ENCODE data around the gene HJURP. TPM values are rescaled to one million over a fixed set of nuclear protein-coding genes. Genes with fewer than 3 reads are reported as not detected.

The HJURP gene
- total RNA-seq, 4 donors from 2014 or later = 0.20 to 1.1 TPM; not detected in 2

GRCh38 chr2:233846387-233847247, 7.7 kb downstream of the HJURP start:
- Histone ChIP-seq H3K36me3 (no peaks in the 10 kb centered on the region), H3K9me3 (no peaks in the 10 kb centered on the region), H3K4me1 (no peaks in the 10 kb centered on the region), H3K4me3 (no peak overlapping the region), H3K27ac (no peak overlapping the region), H3K27me3 (no peaks in the 10 kb centered on the region)
- in situ Hi-C loops (cut with MboI; ENCODE audit: low sequenced_read_pairs in 4 of 4) (no loop called here), intact Hi-C loops (cut with DNase I; ENCODE audit: low total_unique reads) (no loop called here)
- no peak for TF ChIP-seq CTCF (IDR thresholded peaks at IDR 0.05 in 4 of 5, conservative IDR thresholded peaks at IDR 0.05 in 1 of 5)
- TF ChIP-seq POLR2A (IDR thresholded peaks at IDR 0.05) = no peak
- no peak for DNase-seq
- ATAC-seq = no peak

GRCh38 chr2:233845301-233846060, 8.9 kb downstream of the HJURP start:
- Histone ChIP-seq H3K27ac (no peak overlapping the region), H3K9me3 (no peaks in the 10 kb centered on the region), H3K27me3 (no peaks in the 10 kb centered on the region), H3K4me3 (no peak overlapping the region), H3K36me3 (no peaks in the 10 kb centered on the region), H3K4me1 (no peaks in the 10 kb centered on the region)
- DNase-seq (no peak), ATAC-seq (no peak)
- intact Hi-C loops (cut with DNase I; ENCODE audit: low total_unique reads) (no loop called here), in situ Hi-C loops (cut with MboI; ENCODE audit: low sequenced_read_pairs in 4 of 4) (no loop called here)
- TF ChIP-seq POLR2A (IDR thresholded peaks at IDR 0.05) = no peak
- no peak for TF ChIP-seq CTCF (IDR thresholded peaks at IDR 0.05 in 4 of 5, conservative IDR thresholded peaks at IDR 0.05 in 1 of 5)

GRCh38 chr2:233844836-233845235, 9.5 kb downstream of the HJURP start:
- H3K9me3 ChIP-seq = no peaks in the 10 kb centered on the region
- in situ Hi-C loops (cut with MboI; ENCODE audit: low sequenced_read_pairs in 4 of 4) (no loop called here), intact Hi-C loops (cut with DNase I; ENCODE audit: low total_unique reads) (no loop called here)
- H3K36me3 ChIP-seq = no peaks in the 10 kb centered on the region
- H3K27me3 ChIP-seq = no peaks in the 10 kb centered on the region
- no peak overlapping the region for H3K27ac ChIP-seq
- TF ChIP-seq POLR2A (IDR thresholded peaks at IDR 0.05) = no peak
- no peak for TF ChIP-seq CTCF (IDR thresholded peaks at IDR 0.05 in 4 of 5, conservative IDR thresholded peaks at IDR 0.05 in 1 of 5)
- DNase-seq (no peak), ATAC-seq (no peak)
- H3K4me1 ChIP-seq = no peaks in the 10 kb centered on the region
- H3K4me3 ChIP-seq = no peak overlapping the region

- TF ChIP-seq CTCF (IDR thresholded peaks at IDR 0.05 in 4 of 5, conservative IDR thresholded peaks at IDR 0.05 in 1 of 5) = no peak
- no peak for TF ChIP-seq POLR2A (IDR thresholded peaks at IDR 0.05)
- Histone ChIP-seq H3K27me3 (no peaks in the 10 kb centered on the region), H3K4me1 (no peaks in the 10 kb centered on the region), H3K9me3 (no peaks in the 10 kb centered on the region), H3K4me3 (no peak overlapping the region), H3K27ac (no peak overlapping the region), H3K36me3 (no peaks in the 10 kb centered on the region)
- ATAC-seq = no peak
- in situ Hi-C loops (cut with MboI; ENCODE audit: low sequenced_read_pairs in 4 of 4) (no loop called here), intact Hi-C loops (cut with DNase I; ENCODE audit: low total_unique reads) (no loop called here)
- DNase-seq = no peak
Measured at GRCh38 chr2:233844064-233844807, 10.1 kb downstream of the HJURP start.
